HG02610 (cell line): ENCODE results near the gene CD86.
"Not testable (repeated sequence)": the region's sequence is repeated elsewhere in the genome, so short reads cannot be mapped to it uniquely, and the experiment has no call there.

Source experiments
- ATAC-seq: cut with Tn5 transposase; IDR thresholded peaks from one replicate; pipeline ENCODE4 v1.9.1; 2021; ENCODE audit warnings: mild to moderate bottlenecking, moderate library complexity; ENCODE audit not compliant: unreplicated experiment

CD86 gene

GRCh38 chr3:122055215-122055614 lies at the start of gene CD86:
CD86 (plus strand) TSS chr3:122055362; CDS start chr3:122055490, 128 bp downstream.
- ATAC-seq, result peak; percentile 95

DNA sequence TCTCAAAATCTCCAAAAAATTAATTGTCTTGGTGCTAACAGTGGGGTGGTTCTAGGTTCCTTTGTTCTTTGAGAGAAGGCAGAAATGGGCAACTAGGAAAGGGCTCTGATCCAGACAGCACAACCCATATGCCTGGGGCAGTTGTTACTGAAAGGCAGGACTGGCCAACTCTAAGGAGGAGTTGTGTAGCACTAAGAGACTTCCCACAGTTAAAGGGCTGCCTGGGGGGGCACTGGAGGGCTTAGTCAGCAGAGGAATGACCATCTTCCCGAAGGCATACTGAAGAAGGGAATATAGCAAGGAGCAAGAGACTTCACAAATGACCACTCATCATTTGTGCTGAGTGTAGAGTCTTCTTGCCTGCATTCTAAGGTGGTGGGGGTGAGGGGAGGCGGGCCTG lies 48.9 kb upstream of the CD86 start:
- ATAC-seq, result no peak

- ATAC-seq, result no peak
Measured at GRCh38 chr3:122008166-122008565, 47.0 kb upstream of the CD86 start.

GRCh38 chr3:122010506-122010905 lies 44.7 kb upstream of the CD86 start:
- ATAC-seq, result no peak

GRCh38 chr3:122011396-122011795 lies 43.8 kb upstream of the CD86 start:
- ATAC-seq, result no peak

DNA sequence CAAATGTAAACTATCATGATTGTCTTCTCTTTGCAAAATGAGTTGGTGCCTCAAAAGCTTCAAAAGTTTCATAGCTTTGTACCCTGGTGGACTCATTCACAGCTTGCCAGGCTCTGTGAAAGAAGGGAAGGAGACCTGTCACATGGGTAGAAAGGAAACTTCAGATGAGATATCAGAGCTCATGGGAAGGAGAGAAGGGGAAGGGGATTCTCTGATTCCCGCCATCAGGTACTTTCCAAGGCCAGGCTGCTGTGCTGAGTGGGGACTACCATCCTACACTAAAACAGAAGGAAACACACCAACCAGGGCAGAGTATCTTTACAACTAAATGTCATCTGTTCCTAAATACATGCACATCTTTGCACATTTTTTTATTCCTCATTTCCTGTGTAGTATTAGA lies 42.3 kb upstream of the CD86 start:
- ATAC-seq, result peak; percentile 32

- no peak for ATAC-seq
Measured at GRCh38 chr3:122013448-122013925, 41.7 kb upstream of the CD86 start.

GRCh38 chr3:122014741-122015140 lies 40.4 kb upstream of the CD86 start:
- peak; percentile 81 for ATAC-seq

GRCh38 chr3:122019493-122019892 lies 35.7 kb upstream of the CD86 start:
- peak; percentile 33 for ATAC-seq

DNA sequence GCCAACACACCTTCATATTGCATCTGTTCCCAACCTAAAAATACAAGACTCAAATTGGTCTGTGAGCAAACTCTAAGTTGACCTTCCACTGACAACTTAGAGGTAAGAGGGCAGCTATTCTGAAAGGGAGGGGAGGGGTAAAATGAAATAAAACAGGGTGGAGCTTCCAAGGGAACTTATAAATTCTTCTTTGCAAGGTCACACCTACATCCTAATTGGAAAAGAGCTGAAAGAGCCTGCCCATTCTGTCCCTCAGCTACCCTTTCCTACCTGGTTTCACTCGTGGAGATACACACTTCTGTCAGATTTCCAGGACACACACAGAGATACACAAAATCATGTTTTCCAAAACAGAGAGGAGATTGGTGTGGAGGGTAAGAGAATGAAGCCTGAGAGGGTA lies 34.1 kb upstream of the CD86 start:
- no peak for ATAC-seq

DNA sequence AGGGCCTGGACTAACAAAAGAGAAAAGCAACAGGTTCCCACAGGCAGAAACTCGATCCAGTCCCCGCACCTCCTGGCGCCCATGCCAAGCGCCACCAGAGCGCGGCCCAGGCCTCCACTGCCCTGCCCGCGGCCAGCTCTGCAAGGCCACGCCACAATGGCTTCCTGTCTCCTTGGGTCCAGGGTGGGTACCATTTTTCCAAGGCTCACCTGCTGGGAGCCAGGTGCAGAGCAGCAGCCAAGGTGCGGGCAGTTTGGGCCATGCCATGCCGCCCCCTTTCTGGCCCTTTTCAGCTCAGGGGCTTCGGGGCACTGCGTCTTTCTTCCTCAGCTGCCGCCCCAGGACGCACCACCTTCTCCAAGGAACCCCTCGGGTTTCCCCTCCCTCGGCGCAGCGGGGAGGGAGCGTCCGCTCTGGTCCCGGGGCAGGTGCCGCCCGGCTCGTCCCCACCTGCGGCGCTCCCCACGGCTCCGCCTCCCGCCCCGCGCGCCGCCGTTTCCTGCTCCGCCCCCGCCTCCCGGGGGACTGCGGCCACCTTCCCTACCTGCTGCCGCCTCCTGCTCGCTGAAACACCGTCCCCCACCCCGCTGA lies 33.3 kb upstream of the CD86 start, which contains the start of gene ILDR1:
Gene ILDR1 (minus strand): TSS at position 437 of the 591 bp plus-strand sequence. CDS start 170 bp downstream, at position 267.
- peak; percentile 34 for ATAC-seq

- ATAC-seq, result no peak
Measured at GRCh38 chr3:122023335-122023910, 31.7 kb upstream of the CD86 start.

- ATAC-seq, result no peak
Measured at GRCh38 chr3:122024800-122025199, 30.4 kb upstream of the CD86 start.

DNA sequence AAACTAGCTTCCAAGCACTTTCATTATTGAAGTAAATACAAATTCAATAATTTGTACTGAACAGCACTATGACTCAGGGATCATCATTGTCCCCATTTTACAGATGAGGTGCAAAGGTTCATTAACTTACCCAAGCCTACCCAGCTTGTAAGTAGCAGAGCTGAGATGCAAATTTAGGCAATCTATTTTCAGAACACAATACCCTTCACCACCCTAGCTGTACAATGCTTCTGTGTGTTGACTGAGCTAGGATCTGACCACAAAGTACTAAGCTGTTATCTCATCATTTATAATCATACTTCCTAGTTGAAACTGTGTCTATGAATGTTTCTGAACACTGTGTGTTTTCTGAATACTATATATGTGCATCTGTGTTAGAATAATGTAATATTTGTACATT lies 29.9 kb upstream of the CD86 start:
- peak; percentile 72 for ATAC-seq

- peak; percentile 81 for ATAC-seq
Measured at GRCh38 chr3:122030381-122031122, 24.6 kb upstream of the CD86 start.

GRCh38 chr3:122031123-122031468 lies 24.1 kb upstream of the CD86 start:
- ATAC-seq, result peak; percentile 50

- no peak for ATAC-seq
Measured at GRCh38 chr3:122032531-122032930, 22.6 kb upstream of the CD86 start.

- no peak for ATAC-seq
Measured at GRCh38 chr3:122033023-122033422, 22.1 kb upstream of the CD86 start.

- ATAC-seq, result not testable (repeated sequence)
Measured at GRCh38 chr3:122047296-122047695, 7.9 kb upstream of the CD86 start.

- ATAC-seq, result not testable (repeated sequence)
Measured at GRCh38 chr3:122047773-122048172, 7.4 kb upstream of the CD86 start.

DNA sequence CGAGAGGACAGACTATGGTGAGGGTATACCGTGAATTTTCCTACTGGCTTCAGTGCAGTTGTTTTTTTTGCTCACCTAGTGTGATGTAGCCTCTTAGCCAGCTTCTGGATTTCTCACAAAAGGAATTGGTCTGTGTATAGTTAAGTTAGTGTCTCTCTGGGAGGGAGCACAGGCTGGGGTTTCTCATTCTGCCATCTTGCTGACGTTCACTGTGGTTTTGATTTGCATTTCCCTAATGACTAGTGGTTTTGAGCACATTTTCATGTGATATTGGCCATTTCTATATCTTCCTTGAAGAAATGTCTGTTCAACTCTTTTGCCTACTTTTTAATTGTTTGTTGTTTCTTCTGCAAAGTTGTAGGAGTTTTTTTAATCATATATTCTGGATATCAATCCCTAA lies 2.2 kb upstream of the CD86 start:
- ATAC-seq, result peak; percentile 44

DNA sequence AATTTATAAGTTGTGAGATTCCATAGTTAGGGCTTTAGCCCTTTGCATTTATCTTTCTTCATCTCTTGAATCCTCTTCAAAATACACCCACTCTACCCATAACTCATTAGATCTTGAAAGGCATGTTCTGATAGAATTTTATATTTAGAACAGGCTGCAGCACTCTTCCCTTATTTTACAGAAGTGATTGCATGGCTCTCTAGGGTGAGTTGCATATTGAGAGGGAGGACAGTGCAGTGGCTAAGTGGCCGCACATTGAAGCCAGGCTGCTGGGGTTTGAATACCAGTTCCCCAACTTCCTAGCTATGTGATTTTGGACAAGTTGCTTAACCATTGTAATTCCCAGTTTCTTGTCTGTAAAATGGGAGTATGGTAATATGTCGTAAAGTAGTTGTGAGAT lies 2.5 kb downstream of the CD86 start:
- ATAC-seq, result no peak
